ENCODE data around the gene AFF3.

AFF3 gene

GRCh38 chr2:99728166-99728565, 414.2 kb downstream of the AFF3 start:
- DNase-seq = no peak

- no peak for DNase-seq
Measured at GRCh38 chr2:99727199-99727598, 415.2 kb downstream of the AFF3 start.

- no peak for DNase-seq
Measured at GRCh38 chr2:99726691-99727090, 415.7 kb downstream of the AFF3 start.

GRCh38 chr2:99725820-99726219, 416.6 kb downstream of the AFF3 start:
- DNase-seq = no peak

- no peak for DNase-seq
Measured at GRCh38 chr2:99722476-99722875, 419.9 kb downstream of the AFF3 start.

- no peak for DNase-seq
Measured at GRCh38 chr2:99719102-99719501, 423.3 kb downstream of the AFF3 start.

- no peak for DNase-seq
Measured at GRCh38 chr2:99715956-99716355, 426.4 kb downstream of the AFF3 start.

- DNase-seq = no peak
Measured at GRCh38 chr2:99714349-99714748, 428.0 kb downstream of the AFF3 start.

GRCh38 chr2:99711144-99711543, 431.2 kb downstream of the AFF3 start:
- DNase-seq = no peak

GRCh38 chr2:99710721-99711120, 431.7 kb downstream of the AFF3 start:
- no peak for DNase-seq

- no peak for DNase-seq
Measured at GRCh38 chr2:99709229-99709628, 433.2 kb downstream of the AFF3 start.

GRCh38 chr2:99708231-99708630, 434.2 kb downstream of the AFF3 start:
- no peak for DNase-seq

GRCh38 chr2:99707592-99707991, 434.8 kb downstream of the AFF3 start:
- DNase-seq = no peak

- DNase-seq = no peak
Measured at GRCh38 chr2:99706735-99707134, 435.7 kb downstream of the AFF3 start.

- DNase-seq = no peak
Measured at GRCh38 chr2:99701503-99701902, 440.9 kb downstream of the AFF3 start.

GRCh38 chr2:99700482-99701398, 441.6 kb downstream of the AFF3 start:
- no peak for DNase-seq

- no peak for DNase-seq
Measured at GRCh38 chr2:99698896-99699295, 443.5 kb downstream of the AFF3 start.

GRCh38 chr2:99697811-99698568, 444.4 kb downstream of the AFF3 start:
- DNase-seq = no peak

- DNase-seq = no peak
Measured at GRCh38 chr2:99695944-99696253, 446.5 kb downstream of the AFF3 start.

- DNase-seq = no peak
Measured at GRCh38 chr2:99695130-99695943, 447.1 kb downstream of the AFF3 start.

GRCh38 chr2:99694331-99694730, 448.1 kb downstream of the AFF3 start:
- DNase-seq = no peak

GRCh38 chr2:99692785-99693184, 449.6 kb downstream of the AFF3 start:
- DNase-seq = no peak

- DNase-seq = no peak
Measured at GRCh38 chr2:99691926-99692325, 450.5 kb downstream of the AFF3 start.
